Raji (cell line): ENCODE data around the gene NUDT4.

Source experiments
- POLR2A ChIP-seq: IDR thresholded peaks from 2 replicates; pipeline ENCODE4 v1.6.1; 2011; ENCODE audit warnings: low read depth, low read length, control low read depth; ENCODE audit not compliant: insufficient read depth

NUDT4 gene

DNA sequence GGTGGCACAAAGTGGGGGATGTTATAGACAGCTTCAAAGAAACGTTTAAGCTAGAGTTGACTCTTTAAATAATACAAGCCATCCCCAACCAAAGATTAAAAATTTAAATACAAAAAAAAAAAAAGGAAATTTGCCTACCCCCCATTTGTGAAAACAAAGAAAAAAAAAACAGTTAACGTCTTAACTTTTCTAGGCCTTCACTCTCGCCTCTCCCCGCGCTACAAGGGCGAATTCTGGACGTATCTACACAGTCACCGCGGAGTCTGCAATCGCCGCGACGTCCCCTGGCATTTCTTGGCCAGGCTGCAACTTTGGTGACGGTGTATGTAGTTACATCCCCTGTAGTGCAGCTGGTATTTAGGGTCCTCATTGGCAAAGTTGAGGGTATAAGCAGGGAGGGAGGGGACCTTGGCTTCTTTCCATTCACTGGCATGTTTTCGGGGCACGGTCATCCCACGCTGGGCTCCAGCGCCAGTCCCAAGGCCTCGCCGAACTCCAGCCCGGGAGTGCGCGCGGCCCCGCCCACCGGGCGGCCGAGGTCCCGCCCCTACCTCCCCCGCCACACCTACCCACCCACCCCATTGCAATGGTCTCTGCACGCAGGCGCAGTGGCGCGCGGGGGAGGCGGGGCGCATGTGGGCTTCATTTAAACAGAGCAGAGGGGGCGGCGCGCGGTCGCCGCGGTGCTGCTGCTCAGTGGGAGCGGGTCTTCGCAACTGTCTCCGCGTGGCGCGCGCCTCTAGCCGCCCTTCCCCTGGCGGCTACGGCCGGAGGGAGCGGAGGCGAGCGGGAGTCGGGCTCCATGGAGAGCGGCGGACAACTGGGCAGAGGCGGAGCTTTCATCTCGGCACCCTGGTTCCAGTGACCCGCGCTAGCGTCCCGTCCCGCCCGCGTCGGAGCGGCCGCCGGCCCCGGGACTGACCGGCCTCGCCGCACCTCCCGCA, at the start of gene NUDT4:
Gene NUDT4 (plus strand): TSS at position 674 of the 944 bp plus-strand sequence. CDS start 398 bp downstream, outside the sequence.
- TF ChIP-seq POLR2A = peak; percentile 80

DNA sequence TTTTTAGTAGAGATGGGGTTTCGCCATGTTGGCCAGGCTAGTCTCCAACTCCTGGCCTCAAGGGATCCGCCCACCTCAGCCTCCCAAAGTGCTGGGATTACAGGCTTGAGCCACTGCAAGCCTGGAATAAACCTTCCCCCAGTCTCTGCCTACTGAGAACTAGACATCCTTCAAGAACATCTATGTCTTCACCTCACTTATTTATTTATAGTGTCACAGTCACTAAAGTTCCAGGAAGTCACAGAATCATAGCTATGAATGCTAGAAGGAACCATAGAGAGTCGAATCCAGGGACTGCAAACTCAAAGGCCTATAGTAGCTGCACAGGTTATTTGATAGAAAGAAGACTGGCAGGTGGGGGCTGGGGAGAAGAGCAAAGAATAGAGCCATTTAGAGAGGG, 44.7 kb upstream of the NUDT4 start:
- no peak for TF ChIP-seq POLR2A

DNA sequence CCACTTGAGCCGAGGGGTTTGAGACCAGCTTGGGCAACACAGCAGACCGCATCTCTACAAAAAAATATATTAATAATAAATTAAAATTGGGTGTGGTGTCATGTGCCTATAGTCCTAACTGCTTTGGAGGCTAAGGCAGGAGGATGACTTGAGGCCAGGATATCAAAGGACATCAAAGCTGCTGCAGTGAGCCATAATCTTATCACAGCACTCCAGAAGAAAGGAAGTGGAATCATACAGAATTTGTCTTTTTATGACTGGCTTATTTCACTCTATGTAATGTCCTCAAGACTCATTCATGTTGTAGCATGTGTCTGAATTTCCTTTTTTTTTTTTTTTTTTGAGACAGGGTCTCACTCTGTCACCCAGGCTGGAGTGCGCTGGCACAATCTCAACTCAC, 43.9 kb upstream of the NUDT4 start:
- no peak for TF ChIP-seq POLR2A

DNA sequence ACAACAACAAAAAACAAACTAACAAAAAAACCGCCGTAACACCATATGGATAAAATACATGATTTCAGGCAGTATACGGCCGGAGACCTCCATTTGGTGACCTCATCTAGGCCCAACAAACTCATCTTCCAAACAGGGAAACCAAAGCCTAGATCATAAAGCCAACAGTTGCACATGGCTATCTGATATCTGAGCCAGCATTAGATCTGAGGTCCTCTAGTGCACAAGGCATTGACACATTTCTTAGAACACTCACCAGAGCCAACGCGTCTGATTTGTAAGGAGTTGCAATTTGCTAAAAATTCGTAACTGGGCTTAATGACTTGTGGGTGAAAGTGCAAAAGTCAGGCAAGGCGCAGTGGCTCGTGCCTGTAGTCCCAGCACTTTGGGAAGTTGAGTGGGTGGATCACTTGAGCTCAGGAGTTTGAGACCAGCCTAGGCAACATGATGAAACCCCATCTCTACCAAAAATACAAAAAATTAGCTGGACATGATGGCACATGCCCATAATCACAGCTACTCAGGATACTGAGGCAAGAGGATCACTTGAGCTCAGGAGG, 42.0 kb upstream of the NUDT4 start:
- TF ChIP-seq POLR2A = no peak

DNA sequence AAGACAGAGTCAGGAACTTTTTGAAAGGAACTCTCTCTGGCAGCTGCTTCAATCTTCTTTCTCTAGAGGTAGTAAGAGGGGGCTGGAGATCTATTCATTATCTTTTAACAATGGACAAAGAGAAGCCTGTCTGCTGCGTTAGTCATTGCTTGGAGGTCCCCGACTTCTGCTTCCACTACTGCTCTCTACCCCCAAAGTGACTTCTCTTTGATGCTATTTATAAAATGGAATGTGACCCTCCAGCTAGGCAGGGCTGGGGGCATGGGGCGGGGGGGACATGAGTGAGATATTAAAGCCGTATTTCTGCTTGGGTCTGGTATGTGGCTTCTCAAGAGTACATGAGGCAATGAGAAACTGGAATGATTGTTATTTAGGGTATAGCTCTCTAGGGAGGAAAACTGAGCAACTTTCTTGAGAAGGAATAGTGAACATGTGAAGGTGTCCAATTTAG, 41.4 kb upstream of the NUDT4 start:
- TF ChIP-seq POLR2A = no peak

DNA sequence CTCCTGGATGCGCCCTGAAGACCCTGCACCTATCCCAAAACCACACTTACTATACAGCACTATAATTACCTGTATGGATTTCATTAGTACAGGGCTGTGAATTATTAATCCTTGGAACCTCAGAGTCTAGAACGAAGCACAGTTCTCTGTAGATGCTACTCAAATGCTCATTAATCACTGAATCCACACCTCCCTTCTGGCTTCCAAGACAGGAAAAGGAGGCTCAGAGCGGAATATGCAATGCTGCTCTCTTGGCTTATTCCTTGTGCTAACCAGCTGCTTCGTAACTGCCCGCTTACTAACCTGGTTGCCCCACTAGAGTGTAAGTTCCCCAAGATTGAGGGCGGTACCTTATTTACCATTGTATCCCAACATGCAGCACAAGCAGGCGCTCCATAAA, 39.1 kb upstream of the NUDT4 start:
- TF ChIP-seq POLR2A = no peak

DNA sequence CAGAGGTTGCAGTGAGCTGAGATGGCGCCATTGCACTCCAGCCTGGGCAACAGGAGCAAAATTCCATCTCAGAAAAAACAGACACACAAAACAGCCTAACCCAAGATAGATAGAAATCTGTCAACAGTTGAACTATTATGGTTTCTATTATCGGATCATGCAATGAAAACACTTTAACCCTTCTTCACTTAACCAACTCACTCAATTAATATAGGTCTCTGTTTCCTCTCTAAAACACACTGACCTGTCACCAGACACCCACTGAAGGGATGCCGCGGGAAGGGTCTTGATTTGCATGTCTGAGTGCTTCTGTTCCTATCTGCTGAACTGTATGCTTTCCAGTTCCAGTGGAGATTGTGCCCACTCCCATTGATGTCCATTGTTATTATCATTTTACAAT, 38.0 kb upstream of the NUDT4 start:
- no peak for TF ChIP-seq POLR2A

DNA sequence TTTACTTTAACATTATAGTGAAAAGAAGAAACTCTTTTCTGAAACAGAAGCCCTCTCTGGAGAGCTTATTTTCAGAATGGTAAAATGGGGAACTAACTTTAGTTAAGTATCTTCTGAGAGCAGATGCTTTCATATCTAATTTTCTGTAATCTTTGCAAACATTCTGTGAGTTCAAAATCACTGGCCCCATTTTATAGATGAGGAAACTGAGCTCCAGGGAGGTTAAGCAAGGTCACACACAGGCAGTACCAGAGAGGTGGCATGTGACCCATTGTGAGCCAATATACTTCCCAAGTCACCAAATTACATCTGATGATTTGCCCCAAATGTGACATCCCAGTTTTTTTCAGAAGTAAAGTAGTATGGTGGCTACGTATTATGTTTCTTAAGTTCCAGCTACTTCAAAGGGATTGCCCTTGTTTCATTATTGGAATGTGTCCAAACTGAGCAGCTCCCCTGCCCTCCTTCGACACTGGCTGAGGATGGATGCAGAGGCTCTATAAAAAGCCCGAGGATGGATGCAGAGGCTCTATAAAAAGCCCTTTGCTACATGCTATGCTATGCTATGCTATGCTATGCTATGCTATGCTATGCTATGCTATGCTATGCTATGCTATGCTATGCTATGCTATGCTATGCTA, 36.2 kb upstream of the NUDT4 start:
- no peak for TF ChIP-seq POLR2A

DNA sequence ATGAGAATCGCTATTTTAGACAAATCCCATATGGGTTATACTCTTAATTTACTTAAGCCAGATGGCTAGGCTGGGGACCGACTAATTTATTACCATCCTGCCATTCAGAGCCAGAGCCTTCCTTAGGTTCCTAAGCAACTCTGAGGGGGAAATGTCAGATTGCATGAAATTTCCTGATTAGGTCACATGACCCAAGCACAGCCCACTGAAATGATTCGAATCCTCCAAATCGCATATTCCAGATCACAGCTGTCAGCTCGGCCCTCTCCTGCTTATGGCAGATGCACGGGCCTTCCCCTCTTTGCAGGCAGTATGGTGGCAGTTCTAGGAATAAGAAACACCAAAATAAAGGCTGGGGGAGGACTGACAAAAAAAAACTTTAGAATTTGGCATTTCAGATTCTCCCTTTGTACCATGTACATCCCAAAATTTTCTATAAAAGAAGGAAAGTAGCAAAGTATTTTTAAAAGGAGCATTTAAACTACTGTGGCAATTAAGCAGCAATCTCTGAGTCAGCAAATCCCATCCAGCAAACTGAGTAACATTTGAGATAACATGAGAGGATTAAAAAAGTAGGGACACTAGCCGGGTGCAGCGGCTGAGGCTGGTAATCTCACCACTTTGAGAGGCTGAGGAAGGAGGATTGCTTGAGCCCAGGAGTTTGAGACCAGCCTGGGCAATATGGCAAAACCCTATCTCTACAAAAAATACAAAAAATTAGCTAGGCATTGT, 30.5 kb upstream of the NUDT4 start:
- TF ChIP-seq POLR2A = no peak

DNA sequence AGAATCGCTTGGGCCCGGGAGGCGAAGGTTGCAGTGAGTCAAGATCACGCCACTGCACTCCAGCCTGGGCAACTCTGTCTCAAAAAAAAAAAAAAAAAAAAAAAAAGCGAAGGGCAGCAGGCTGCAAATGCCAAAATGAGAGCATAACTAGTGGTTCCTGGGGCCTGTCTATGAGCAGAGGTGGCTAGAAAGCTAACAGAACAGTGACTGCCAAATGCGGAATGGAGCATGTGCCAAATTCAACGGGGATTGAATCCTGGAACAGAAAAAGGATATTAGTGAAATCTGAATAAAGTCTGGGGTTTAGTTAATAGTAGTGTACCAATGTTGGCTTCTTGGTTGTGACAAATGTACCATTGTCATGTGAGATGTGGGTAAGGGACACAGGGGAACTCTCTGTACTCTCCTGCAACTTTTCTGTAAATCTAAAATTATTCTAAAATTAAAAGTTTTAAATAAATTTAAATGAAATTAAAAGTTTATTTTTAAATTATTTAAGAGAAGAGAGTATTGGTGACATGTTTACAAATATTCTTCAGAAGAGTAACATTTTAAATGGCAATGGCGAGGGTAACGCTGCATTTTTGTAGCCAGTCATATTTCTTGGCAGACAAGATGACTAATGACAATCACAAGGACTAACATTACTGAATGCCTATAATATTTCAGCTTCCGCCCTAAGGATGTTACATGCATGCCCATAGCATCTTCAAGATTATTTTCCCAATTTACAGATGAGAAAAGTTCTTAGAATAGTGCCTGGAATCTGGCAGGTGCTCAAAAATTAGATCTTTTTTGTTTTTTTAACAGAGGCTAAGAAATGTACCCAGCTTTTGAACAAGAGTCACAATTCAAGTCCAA, 28.9 kb upstream of the NUDT4 start:
- no peak for TF ChIP-seq POLR2A

DNA sequence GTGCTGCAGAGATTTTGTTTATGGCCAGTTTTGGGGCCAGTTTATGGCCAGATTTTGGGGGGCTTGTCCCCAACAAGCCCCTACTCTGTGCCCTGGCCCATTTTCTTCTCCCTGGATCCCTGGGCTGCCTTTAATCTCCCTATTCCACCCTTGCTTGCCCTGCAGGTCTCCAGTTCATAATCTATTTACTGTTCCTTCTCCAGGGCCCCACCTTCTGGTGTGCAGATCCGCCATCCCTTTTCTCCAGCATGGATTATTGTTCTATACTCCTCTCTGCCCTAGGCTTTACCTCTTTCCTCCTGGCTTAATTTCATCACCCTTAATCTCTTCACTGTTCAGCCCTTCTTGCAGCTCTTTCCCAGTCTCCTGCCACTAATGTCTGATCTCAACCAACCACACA, 26.0 kb upstream of the NUDT4 start:
- no peak for TF ChIP-seq POLR2A

DNA sequence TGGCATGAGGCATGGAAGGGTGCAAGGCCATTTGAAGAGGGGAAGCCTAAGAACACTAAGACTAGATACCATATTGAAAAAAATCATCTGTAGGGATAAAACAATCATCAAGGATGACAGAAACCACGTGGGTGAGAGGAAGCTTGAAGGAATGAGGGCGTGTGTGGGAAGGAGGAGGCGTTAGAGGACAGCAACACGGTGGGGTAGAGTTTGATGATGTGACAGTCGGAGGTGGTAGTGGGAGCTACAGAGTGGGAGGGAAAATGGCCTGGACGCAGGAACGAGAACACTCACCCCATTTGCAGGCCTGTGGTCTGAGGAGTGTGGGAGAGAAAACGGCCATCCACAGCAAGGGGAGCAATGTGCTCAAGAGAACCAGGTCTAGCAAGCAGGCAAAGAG, 25.4 kb upstream of the NUDT4 start:
- no peak for TF ChIP-seq POLR2A

DNA sequence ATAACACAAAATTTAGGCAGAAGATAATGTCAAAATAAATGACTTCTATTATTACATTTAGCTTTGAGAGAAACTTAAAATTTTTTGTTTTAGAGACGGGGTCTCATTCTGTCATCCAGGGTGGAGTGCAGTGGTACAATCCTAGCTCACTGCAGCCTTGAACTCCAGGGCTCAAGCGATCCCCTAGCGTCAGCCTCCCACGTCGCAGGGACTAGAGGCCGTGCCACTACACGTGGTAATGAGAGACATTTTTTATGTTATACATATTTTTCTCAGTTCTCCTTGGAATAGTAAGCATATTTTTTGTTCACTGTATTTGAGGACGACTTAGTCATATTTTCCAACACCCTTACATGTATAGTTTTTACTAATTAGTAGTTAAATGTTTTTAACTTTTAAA, 21.5 kb upstream of the NUDT4 start:
- TF ChIP-seq POLR2A = no peak

DNA sequence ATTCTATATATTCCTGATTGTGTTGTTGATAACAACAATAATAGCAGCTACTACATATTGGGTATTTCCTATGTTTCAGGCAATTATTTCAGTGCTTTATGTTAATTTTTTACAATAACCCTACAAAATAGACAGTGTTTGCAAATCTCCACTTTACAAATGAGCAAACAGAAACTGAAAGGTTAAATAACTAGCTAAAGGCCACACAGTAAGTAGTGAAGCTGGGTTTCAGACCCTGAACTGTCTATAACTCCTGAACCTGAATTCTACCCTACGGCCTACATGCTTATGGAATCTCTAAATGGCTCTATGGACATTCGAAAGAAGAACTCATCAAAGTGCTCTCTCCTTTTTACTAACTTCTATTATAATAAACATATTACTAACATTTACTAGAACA, 19.7 kb upstream of the NUDT4 start:
- TF ChIP-seq POLR2A = no peak
